C4-2B (cell line): ENCODE measurements around the gene KCNJ9.

Experiments used
- H3K27ac ChIP-seq: fragments of 450-650 bp; 2 replicates; pipeline ENCODE4 v1.5.1; 2017
- ZFX ChIP-seq: fragments of 450-650 bp; IDR thresholded peaks from 2 replicates; pipeline ENCODE4 v1.6.1; 2017
- TF ChIP-seq, protein P1 (sequence below): fragments of 450-650 bp; conservative IDR thresholded peaks from 2 replicates; pipeline ENCODE4 v1.5.1; 2017; ENCODE audit warnings: mild to moderate bottlenecking

The KCNJ9 gene

DNA sequence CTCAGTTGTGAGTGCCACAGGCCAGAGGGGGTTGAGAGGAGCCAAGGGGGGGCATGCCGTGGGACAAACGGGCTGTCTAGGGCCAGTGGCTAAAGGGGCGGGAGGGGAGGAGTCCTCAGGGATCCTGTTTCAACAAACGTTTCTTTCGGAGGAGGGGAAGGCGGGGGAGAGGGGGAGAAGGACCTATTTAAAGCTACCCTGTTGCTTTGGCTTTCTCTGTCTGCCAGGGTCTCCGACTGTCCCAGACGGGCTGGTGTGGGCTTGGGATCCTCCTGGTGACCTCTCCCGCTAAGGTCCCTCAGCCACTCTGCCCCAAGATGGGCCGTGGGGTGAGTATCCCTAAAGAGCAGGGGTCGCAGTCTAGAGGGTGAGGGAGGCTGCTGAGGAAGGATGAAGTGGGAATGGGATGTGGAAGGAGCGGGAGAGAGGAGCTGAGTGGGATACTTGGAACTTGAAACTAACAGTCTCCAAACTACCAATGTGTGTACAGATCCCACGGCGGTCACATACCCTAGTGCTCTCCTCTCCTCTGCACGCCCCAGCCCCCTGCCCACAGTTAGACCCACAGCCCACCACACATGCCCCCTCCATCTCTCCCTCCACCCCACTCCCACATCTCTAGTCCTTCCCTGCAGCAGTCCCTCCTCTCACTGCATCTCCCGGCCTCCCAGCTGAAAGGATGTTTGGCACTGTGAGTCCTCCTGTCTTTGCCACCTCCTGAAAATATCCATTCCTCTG, 34.4 kb downstream of the KCNJ9 start, which contains the start of gene ATP1A2:
TSS of gene ATP1A2 (plus strand) at position 215 of the 738 bp plus-strand sequence. CDS start at position 318, 103 bp downstream.
- TF ChIP-seq ZFX, result no peak
- H3K27ac ChIP-seq, result no peak within 1 kb of the TSS

DNA sequence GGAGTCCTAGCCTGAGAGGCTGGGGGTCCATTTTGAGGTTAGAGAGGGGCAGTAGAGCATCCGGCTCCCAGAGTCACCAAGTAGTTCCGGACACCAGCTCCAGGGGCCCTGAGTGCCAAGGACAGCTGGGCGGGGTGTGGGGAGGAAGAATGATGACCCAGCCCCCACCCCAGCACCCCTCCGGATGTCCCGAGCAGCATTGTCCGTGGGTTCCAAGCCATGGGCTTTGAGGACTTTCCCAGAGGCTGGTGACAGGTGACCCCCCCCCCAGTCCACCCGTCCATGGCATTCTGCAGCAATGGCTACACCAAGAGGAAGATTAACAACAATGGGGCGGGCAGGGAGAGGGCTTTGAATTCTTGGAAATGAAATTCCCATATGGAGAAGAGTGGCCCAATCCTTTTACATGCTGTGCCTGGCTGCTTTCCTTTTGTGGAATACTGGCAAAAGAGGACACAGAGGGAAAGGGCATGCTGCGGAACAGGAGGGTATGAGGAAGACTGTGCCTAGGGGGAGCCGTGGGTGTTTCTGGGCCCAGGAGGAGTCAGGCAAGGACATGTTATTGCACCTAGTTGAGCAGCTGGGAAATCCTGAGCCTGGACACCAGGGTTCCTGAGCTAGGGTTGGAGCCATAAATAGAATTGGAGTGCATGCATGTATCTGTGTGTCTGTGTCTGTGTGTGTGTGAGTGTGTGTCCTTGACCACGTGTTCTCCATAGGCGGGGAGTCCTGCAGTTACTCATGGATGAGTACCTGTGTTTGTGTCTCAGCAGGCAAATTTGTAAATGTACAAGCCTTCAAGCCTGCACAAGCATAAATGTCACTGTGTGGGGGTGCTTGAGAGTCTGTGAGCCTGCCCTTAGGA, 35.2 kb downstream of the KCNJ9 start:
- no peak overlapping the region for H3K27ac ChIP-seq
- TF ChIP-seq ZFX, result no peak
- TF ChIP-seq, protein P1, sequence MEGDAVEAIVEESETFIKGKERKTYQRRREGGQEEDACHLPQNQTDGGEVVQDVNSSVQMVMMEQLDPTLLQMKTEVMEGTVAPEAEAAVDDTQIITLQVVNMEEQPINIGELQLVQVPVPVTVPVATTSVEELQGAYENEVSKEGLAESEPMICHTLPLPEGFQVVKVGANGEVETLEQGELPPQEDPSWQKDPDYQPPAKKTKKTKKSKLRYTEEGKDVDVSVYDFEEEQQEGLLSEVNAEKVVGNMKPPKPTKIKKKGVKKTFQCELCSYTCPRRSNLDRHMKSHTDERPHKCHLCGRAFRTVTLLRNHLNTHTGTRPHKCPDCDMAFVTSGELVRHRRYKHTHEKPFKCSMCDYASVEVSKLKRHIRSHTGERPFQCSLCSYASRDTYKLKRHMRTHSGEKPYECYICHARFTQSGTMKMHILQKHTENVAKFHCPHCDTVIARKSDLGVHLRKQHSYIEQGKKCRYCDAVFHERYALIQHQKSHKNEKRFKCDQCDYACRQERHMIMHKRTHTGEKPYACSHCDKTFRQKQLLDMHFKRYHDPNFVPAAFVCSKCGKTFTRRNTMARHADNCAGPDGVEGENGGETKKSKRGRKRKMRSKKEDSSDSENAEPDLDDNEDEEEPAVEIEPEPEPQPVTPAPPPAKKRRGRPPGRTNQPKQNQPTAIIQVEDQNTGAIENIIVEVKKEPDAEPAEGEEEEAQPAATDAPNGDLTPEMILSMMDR, result no peak

DNA sequence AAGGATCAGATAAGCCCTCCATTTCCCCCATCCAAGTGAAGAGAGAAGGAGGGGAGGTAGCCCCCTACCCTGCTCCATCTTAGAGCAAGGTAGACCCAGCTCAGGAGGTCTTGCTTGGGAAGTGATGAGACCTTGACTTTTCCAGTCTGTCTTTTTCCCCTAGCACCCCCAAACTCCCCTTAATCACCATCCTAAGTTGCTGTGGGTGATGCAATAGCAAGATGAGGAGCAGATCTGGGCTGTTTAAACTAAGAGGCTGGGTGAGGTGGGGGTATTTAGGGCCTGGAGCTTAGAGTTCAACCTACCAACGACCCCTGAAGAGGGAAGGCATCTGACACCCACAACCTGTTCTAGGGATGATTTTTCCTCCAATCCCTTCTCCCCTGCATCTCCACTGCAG, 36.0 kb downstream of the KCNJ9 start:
- TF ChIP-seq, protein P1, result no peak
- no peak for TF ChIP-seq ZFX
- H3K27ac ChIP-seq, result no peak overlapping the region

DNA sequence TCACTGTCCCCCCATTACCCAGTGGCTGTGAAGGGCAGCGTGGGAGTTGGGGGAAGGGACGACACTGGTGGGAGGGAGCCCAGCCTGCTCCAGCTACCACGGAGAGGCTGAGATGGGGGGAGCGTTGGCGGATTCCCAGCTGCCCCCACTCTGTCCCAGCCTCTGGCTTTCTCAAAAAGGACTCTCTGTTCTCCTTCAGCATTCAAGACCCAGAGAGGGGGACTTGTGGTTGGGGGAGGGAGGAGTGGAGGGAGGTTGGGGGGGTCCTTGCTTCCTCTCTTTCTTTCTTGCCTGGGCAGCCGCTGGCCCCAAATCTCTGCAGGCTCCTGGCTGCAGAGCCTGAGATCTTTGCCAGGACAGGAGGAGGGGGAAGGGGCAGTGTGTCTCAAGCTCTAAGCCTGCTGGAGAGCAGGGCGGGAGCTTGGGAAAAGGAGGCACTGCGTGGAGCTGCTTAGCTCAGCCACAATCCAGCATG, 36.4 kb downstream of the KCNJ9 start:
- TF ChIP-seq, protein P1, result no peak
- TF ChIP-seq ZFX, result no peak
- no peak overlapping the region for H3K27ac ChIP-seq

DNA sequence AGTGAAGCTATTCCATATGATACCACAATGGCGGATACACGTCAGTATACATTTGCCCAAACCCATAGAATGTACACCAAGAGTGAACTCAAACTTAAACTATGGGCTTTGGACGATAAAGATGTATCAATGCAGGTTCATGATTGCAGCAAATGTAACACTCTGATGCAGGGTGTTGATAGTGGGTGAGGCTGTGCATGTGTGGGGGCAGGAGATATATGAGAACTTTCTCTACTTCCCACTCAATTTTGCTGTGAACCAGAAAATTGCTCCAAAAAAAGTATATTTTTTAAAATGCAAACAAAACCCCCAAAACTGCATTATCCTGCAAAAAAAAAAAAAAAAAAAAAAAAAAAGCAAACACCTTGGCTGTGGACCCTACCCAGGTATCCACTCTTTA, 37.6 kb downstream of the KCNJ9 start:
- TF ChIP-seq, protein P1, result no peak
- TF ChIP-seq ZFX, result no peak
- no peak overlapping the region for H3K27ac ChIP-seq

DNA sequence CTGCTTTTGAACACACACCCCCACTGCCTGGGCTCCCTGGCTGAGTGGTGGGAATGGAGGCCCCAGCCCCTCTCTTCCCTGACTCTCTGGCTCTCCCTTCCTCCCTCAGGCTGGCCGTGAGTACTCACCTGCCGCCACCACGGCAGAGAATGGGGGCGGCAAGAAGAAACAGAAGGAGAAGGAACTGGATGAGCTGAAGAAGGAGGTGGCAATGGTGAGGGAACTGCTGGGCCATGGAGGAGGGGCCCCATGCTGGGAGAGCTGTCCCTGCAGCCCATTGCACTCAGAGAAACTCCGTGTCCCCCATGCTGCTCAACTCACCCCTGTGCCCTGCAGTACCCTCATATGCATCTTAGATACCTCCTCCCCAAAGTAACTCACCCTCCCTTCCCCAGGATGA, 39.5 kb downstream of the KCNJ9 start:
- TF ChIP-seq ZFX, result no peak
- TF ChIP-seq, protein P1, result no peak
- H3K27ac ChIP-seq, result no peak overlapping the region

DNA sequence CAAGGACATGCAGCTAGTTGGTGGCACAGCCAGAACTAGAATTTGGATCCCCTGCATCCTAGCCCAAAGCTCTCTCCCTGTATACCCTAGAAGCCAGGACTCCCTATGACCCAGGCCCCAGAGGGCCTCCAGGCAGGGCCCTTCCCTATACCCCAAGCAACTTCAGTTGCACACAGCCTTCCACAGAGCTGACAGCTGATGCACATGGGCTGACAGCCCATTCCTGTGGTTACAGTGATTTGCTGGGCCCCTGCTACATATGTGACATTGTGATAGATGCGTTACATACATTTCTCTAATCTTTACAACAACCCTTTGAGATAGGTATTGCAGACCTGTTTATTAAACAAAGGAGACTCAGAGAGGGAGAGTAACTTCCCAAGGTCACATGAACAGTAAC, 40.0 kb downstream of the KCNJ9 start:
- no peak overlapping the region for H3K27ac ChIP-seq
- no peak for TF ChIP-seq ZFX

DNA sequence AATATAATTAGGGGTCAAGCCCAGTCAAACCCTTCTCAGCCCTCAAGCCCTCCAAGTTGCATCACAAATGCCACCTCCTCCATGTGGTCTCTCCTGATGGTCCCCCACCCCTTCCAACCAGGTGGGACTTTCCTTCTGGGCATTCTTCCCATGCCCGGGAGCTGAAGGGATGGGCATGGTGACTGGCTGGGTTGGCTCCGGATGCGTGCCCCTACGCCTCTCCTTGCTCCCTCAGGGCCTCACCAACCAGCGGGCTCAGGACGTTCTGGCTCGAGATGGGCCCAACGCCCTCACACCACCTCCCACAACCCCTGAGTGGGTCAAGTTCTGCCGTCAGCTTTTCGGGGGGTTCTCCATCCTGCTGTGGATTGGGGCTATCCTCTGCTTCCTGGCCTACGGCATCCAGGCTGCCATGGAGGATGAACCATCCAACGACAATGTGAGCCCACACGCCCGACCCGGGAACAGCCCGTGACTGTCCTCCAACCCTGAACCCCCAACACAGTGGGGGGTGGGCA, 41.7 kb downstream of the KCNJ9 start:
- no peak overlapping the region for H3K27ac ChIP-seq
- TF ChIP-seq, protein P1, result no peak
- TF ChIP-seq ZFX, result no peak
